HG02884 (cell line): Measurements from ENCODE around the gene SLC6A16.
A peak's percentile ranks its signal among the peaks of the same experiment; 100 is the strongest.

Experiments used
- ATAC-seq: cut with Tn5 transposase; IDR thresholded peaks from one replicate; pipeline ENCODE4 v1.9.1; 2021; ENCODE audit warnings: mild to moderate bottlenecking, moderate library complexity; ENCODE audit not compliant: unreplicated experiment

The SLC6A16 gene

GRCh38 chr19:49347191-49347590 lies 22.2 kb upstream of the SLC6A16 start:
- ATAC-seq: no peak

- ATAC-seq: no peak
These were observed 19.8 kb upstream of the SLC6A16 start for GRCh38 chr19:49344505-49345423.

GRCh38 chr19:49343123-49343522 lies 18.1 kb upstream of the SLC6A16 start:
- ATAC-seq: no peak

GRCh38 chr19:49342291-49342721 lies 17.3 kb upstream of the SLC6A16 start:
- no peak for ATAC-seq

- ATAC-seq: no peak
These were observed 16.1 kb upstream of the SLC6A16 start for GRCh38 chr19:49340865-49341718.

- peak; percentile 43 for ATAC-seq
These were observed 15.3 kb upstream of the SLC6A16 start for GRCh38 chr19:49340069-49340864.

GRCh38 chr19:49339301-49340068 lies 14.5 kb upstream of the SLC6A16 start:
- ATAC-seq: no peak

- no peak for ATAC-seq
These were observed 13.8 kb upstream of the SLC6A16 start for GRCh38 chr19:49338691-49339300.

GRCh38 chr19:49338023-49338677 lies 13.2 kb upstream of the SLC6A16 start:
- ATAC-seq: no peak

- no peak for ATAC-seq
These were observed 12.5 kb upstream of the SLC6A16 start for GRCh38 chr19:49337267-49338022.

GRCh38 chr19:49336482-49337266 lies 11.7 kb upstream of the SLC6A16 start:
- ATAC-seq: no peak

- no peak for ATAC-seq
These were observed 10.9 kb upstream of the SLC6A16 start for GRCh38 chr19:49335784-49336481.

GRCh38 chr19:49335071-49335783 lies 10.2 kb upstream of the SLC6A16 start, which contains the start of gene CD37:
Gene CD37 (plus strand): TSS chr19:49335406. CDS start chr19:49335541, 135 bp downstream.
- no peak for ATAC-seq

- no peak for ATAC-seq
These were observed 8.9 kb upstream of the SLC6A16 start for GRCh38 chr19:49333811-49334288.

- no peak for ATAC-seq
These were observed 8.4 kb upstream of the SLC6A16 start for GRCh38 chr19:49333418-49333805.
